GM12892 (cell line): ENCODE data around the gene CCDC102A.

ENCODE experiments used
- POLR2A ChIP-seq: IDR thresholded peaks from 2 replicates; pipeline ENCODE4 v1.6.1; 2011; ENCODE audit warnings: low read depth, low read length, control low read depth
- POLR2AphosphoS5 ChIP-seq: IDR thresholded peaks from 2 replicates; pipeline ENCODE4 v1.6.1; 2011; ENCODE audit warnings: low read depth, low read length, control low read depth
- TAF1 ChIP-seq: IDR thresholded peaks from 2 replicates; pipeline ENCODE4 v1.6.1; 2011; ENCODE audit warnings: low read depth, mild to moderate bottlenecking, control low read depth, low read length, borderline replicate concordance

DNA sequence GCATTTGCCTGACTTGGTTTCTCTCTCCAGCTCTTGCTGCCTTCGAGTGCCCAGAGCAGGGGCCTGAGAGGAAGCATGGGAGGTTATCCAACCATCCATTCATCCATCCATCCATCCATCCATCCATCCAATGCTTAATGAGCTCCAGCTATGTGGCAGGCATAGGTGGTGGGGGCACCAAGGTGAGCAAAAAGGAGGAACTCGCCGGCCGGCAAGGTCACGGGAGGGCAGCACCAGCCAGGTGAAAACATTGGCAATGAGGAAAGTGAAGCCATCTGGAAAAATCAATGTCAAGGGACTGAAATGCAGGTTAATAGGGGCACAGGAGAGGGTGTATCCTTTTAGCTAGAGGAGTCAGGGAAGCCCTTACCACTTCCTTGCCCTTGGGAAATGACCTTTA, 31.9 kb downstream of the CCDC102A start:
- TF ChIP-seq POLR2AphosphoS5 = no peak
- no peak for TF ChIP-seq TAF1
- no peak for TF ChIP-seq POLR2A
